A549 (cell line): Measurements from ENCODE around the gene TBX15. TPM values are rescaled to one million over a fixed set of nuclear protein-coding genes. Genes with fewer than 3 reads are reported as not detected.

ENCODE experiments used
- ATAC-seq, 2 experiments: fragments of 200-7000 bp in 1 of 2; fragments of >200 bp in 1 of 2; cut with Nextera tagmentation in 1 of 2; cut with Tn5 transposase in 1 of 2; 3 replicates each; pipeline versions ENCODE4 v1.8.0 to v1.9.1; 2018 to 2020; ENCODE audit warnings: mild to moderate bottlenecking in 1 of 2, moderate library complexity in 1 of 2
- CTCF ChIA-PET: fragments of 300-600 bp; sonication (Branson Sonifier 250); formaldehyde crosslinking; extraction: SDS; loops from one replicate; lab custom pipeline; 2021; ENCODE audit warnings: antibody characterized with exemption, inconsistent platforms; lab: Yijun Ruan, JAX
- POLR2A ChIA-PET: fragments of 350-600 bp; formaldehyde crosslinking; extraction: SDS; loops from one replicate; lab custom pipeline; 2021; ENCODE audit warnings: antibody characterized with exemption, inconsistent platforms; lab: Yijun Ruan, JAX
- DNase-seq, 2 experiments: peaks; one replicate each; pipeline versions ENCODE4 v3.0.0 to v3.0.0-alpha.2; 2011 to 2016; ENCODE audit warnings: low read depth in 1 of 2, low spot score in 1 of 2
- FAIRE-seq: peaks from 2 replicates; lab custom pipeline; 2011; peaks lifted over from hg19 to GRCh38; lab: Jason Lieb, UNC
- H3K27ac ChIP-seq, 2 experiments: fragments of >200 bp; sonication (Bioruptor Twin); formaldehyde crosslinking; 3 replicates each; pipeline ENCODE4 v1.5.1; 2016 to 2017
- H3K4me1 ChIP-seq: fragments of >200 bp; sonication (Bioruptor Twin); formaldehyde crosslinking; 3 replicates; pipeline ENCODE4 v1.6.1; 2016
- H3K4me2 ChIP-seq: fragments of >200 bp; sonication (Bioruptor Twin); formaldehyde crosslinking; 3 replicates; pipeline ENCODE4 v1.6.1; 2016
- H3K4me3 ChIP-seq: fragments of >200 bp; sonication (Bioruptor Twin); formaldehyde crosslinking; 3 replicates; pipeline ENCODE4 v1.5.1; 2016
- H3K9me3 ChIP-seq: fragments of >200 bp; sonication (Bioruptor Twin); formaldehyde crosslinking; 3 replicates; pipeline ENCODE4 v1.6.1; 2016
- BCL3 ChIP-seq: fragments of >200 bp; sonication (Bioruptor Twin); formaldehyde crosslinking; IDR thresholded peaks from 3 replicates; pipeline ENCODE4 v1.6.1; 2016
- CBX8 ChIP-seq: fragments of 200-600 bp; sonication (generic); IDR thresholded peaks from 2 replicates; pipeline ENCODE4 v1.6.1; 2016
- CHD2 ChIP-seq: fragments of 150-350 bp; IDR thresholded peaks from 2 replicates; pipeline ENCODE4 v1.6.1; 2014; ENCODE audit warnings: low read length; ENCODE audit not compliant: partially characterized antibody
- E2F6 ChIP-seq: IDR thresholded peaks from 2 replicates; pipeline ENCODE4 v1.6.1; 2012; ENCODE audit warnings: low read depth, borderline replicate concordance
- ELK1 ChIP-seq: fragments of 150-350 bp; IDR thresholded peaks from 2 replicates; pipeline ENCODE4 v1.6.1; 2014; ENCODE audit warnings: low read depth, mild to moderate bottlenecking, low read length
- HDAC2 ChIP-seq: fragments of 200-600 bp; sonication (generic); IDR thresholded peaks from 2 replicates; pipeline ENCODE4 v1.6.1; 2016
- HEYL ChIP-seq: fragments of 250-450 bp; sonication (Bioruptor Pico); IDR thresholded peaks from 2 replicates; pipeline ENCODE4 v1.8.0; 2021; ENCODE audit warnings: mild to moderate bottlenecking, moderate library complexity
- HOXB13 ChIP-seq: fragments of 250-450 bp; sonication (Bioruptor Pico); IDR thresholded peaks from 2 replicates; pipeline ENCODE4 v1.5.0; 2020; ENCODE audit warnings: low read depth, mild to moderate bottlenecking, moderate library complexity
- JUNB ChIP-seq: fragments of >200 bp; sonication (Bioruptor Twin); formaldehyde crosslinking; IDR thresholded peaks from 2 replicates; pipeline ENCODE4 v1.6.1; 2016
- MAFK ChIP-seq: fragments of 450-650 bp; IDR thresholded peaks from 2 replicates; pipeline ENCODE4 v1.6.1; 2014; ENCODE audit not compliant: partially characterized antibody
- MYC ChIP-seq: IDR thresholded peaks from 2 replicates; pipeline ENCODE4 v1.6.1; 2012; ENCODE audit warnings: mild to moderate bottlenecking, inconsistent platforms, low read length, improper control_type of control experiment, borderline replicate concordance
- NFE2L2 ChIP-seq: fragments of 150-350 bp; conservative IDR thresholded peaks from 2 replicates; pipeline ENCODE4 v1.6.1; 2014; ENCODE audit warnings: low read length
- POLR2AphosphoS2 ChIP-seq: conservative IDR thresholded peaks from 2 replicates; pipeline ENCODE4 v1.6.1; 2012; ENCODE audit warnings: low read length, improper control_type of control experiment, inconsistent platforms
- RARB ChIP-seq: fragments of 250-450 bp; sonication (Bioruptor Pico); IDR thresholded peaks from 2 replicates; pipeline ENCODE4 v1.8.0; 2021; ENCODE audit warnings: mild to moderate bottlenecking, moderate library complexity
- RCOR1 ChIP-seq: fragments of 150-350 bp; IDR thresholded peaks from 2 replicates; pipeline ENCODE4 v1.6.1; 2014; ENCODE audit warnings: antibody characterized with exemption, low read length, low read depth
- REST ChIP-seq: fragments of 200-600 bp; sonication (generic); IDR thresholded peaks from 2 replicates; pipeline ENCODE4 v1.6.1; 2016; ENCODE audit warnings: antibody characterized with exemption, mild to moderate bottlenecking, moderate library complexity
- RNF2 ChIP-seq: fragments of 200-600 bp; sonication (generic); IDR thresholded peaks from 2 replicates; pipeline ENCODE4 v1.6.1; 2016; ENCODE audit warnings: low read depth, mild to moderate bottlenecking, antibody characterized with exemption, moderate library complexity, borderline replicate concordance
- SREBF2 ChIP-seq: fragments of 450-650 bp; IDR thresholded peaks from 2 replicates; pipeline ENCODE4 v1.6.1; 2014; ENCODE audit warnings: mild to moderate bottlenecking, moderate library complexity
- TFCP2L1 ChIP-seq: fragments of 250-450 bp; sonication (Bioruptor Pico); IDR thresholded peaks from 2 replicates; pipeline ENCODE4 v1.5.0; 2021; ENCODE audit warnings: mild to moderate bottlenecking
- TP53 ChIP-seq: fragments of 250-450 bp; sonication (Bioruptor Pico); IDR thresholded peaks from 2 replicates; pipeline ENCODE4 v1.5.0; 2021; ENCODE audit warnings: mild to moderate bottlenecking, moderate library complexity
- ZC3H11A ChIP-seq: fragments of 450-650 bp; IDR thresholded peaks from 2 replicates; pipeline ENCODE4 v1.6.1; 2014; ENCODE audit warnings: antibody characterized with exemption, mild to moderate bottlenecking
- ZFP36 ChIP-seq: fragments of 450-650 bp; IDR thresholded peaks from 2 replicates; pipeline ENCODE4 v1.6.1; 2014; ENCODE audit warnings: borderline replicate concordance; ENCODE audit not compliant: partially characterized antibody
- WGBS: methylation state at CpG from one replicate; pipeline ENCODE4 v1.1.6; 2017; ENCODE audit errors: missing lambda C conversion rate; 5-methylcytosine and 5-hydroxymethylcytosine counted together
- polyA plus RNA-seq, 4 experiments: library from polyadenylated mRNA; depleted of rRNA in 3 of 4; stranded (reverse); fragments of >200 nt; fragmentation: RNase III in 1 of 4; extraction: RNeasy Plus Mini Kit Qiagen cat#74134 plus additional on column Dnase treatment in 1 of 4; gene quantifications; 2 replicates in 3 of 4; 3 replicates in 1 of 4; pipeline ENCODE4 v1.2.3, GENCODE V29; 2011 to 2017

Gene TBX15
- polyA plus RNA-seq, 2 of the 4 experiments (the other 2 are of a cell fraction): 0.04 TPM; not detected in 1

GRCh38 chr1:118878661-118879060 is 109.5 kb downstream of the TBX15 start:
- Histone ChIP-seq H3K4me2 (no peak overlapping the region), H3K4me3 (no peak overlapping the region), H3K27ac (no peak overlapping the region), H3K9me3 (no peaks in the 10 kb centered on the region), H3K4me1 (no peaks in the 10 kb centered on the region)
- TF ChIP-seq TP53 (CRISPR knock-in tag) (no peak), JUNB (no peak)
- POLR2A ChIA-PET: no interaction called here
- no peak for FAIRE-seq
- ATAC-seq: no peak
- CTCF ChIA-PET: interaction anchor here (1.4 kb wide), 1 partner anchor 130 kb away, joined by 3 read pairs; no protein-coding TSS in a partner anchor
- DNase-seq: no peak
- WGBS: 28% methylated on average over 3 of the region's 4 CpGs

- 11% methylated on average over 3 of the region's 3 CpGs for WGBS
- FAIRE-seq: no peak
- CTCF ChIA-PET: interaction anchor here (1.4 kb wide), 1 partner anchor 131 kb away, joined by 3 read pairs; no protein-coding TSS in a partner anchor
These were observed 110.3 kb downstream of the TBX15 start for GRCh38 chr1:118877668-118878396.

GRCh38 chr1:118871582-118872171 is 116.5 kb downstream of the TBX15 start:
- FAIRE-seq (no peak), ATAC-seq (no peak), DNase-seq (no peak)
- 47% methylated on average over 7 of the region's 7 CpGs for WGBS
- Histone ChIP-seq H3K4me3 (no peak overlapping the region), H3K27ac (no peak overlapping the region), H3K4me1 (no peaks in the 10 kb centered on the region), H3K9me3 (no peaks in the 10 kb centered on the region), H3K4me2 (no peak overlapping the region)
- ChIA-PET CTCF (no interaction called here), POLR2A (no interaction called here)
- TF ChIP-seq NFE2L2: no peak
- no peak for TF ChIP-seq HEYL (CRISPR knock-in tag)
- TF ChIP-seq SREBF2: no peak
- TF ChIP-seq REST: no peak
- TF ChIP-seq RARB (CRISPR knock-in tag): no peak

More at GRCh38 chr1:118877668-118878396, 110.3 kb downstream of the TBX15 start:
- ATAC-seq (no peak), DNase-seq (no peak)
- no peaks in the 10 kb centered on the region for H3K9me3 ChIP-seq
- POLR2A ChIA-PET: no interaction called here
- no peak overlapping the region for H3K4me2 ChIP-seq
- no peak overlapping the region for H3K4me3 ChIP-seq
- no peak overlapping the region for H3K27ac ChIP-seq
- TF ChIP-seq BCL3 (no peak), HOXB13 (CRISPR knock-in tag) (no peak), MAFK (peak; percentile 94)
- H3K4me1 ChIP-seq: no peaks in the 10 kb centered on the region

GRCh38 chr1:118868387-118868786 is 119.8 kb downstream of the TBX15 start:
- no peak for DNase-seq
- H3K4me2 ChIP-seq: no peak overlapping the region
- H3K4me3 ChIP-seq: no peak overlapping the region
- no peaks in the 10 kb centered on the region for H3K9me3 ChIP-seq
- H3K27ac ChIP-seq: no peak overlapping the region
- CTCF ChIA-PET: no interaction called here
- FAIRE-seq: no peak
- no peak for ATAC-seq
- POLR2A ChIA-PET: no interaction called here
- TF ChIP-seq ZFP36 (no peak), HDAC2 (no peak), RNF2 (no peak), HEYL (CRISPR knock-in tag) (no peak), POLR2AphosphoS2 (no peak), MAFK (no peak), TP53 (CRISPR knock-in tag) (no peak), RCOR1 (no peak), ZC3H11A (no peak), MYC (no peak), CHD2 (no peak), JUNB (no peak), HOXB13 (CRISPR knock-in tag) (no peak), SREBF2 (no peak), CBX8 (no peak), E2F6 (no peak), TFCP2L1 (CRISPR knock-in tag) (no peak), ELK1 (no peak)
- no peaks in the 10 kb centered on the region for H3K4me1 ChIP-seq
- 48% methylated on average over 2 of the region's 2 CpGs for WGBS
